Thoracic aorta (tissue), 2 donors: ENCODE measurements around the gene UBE2C. TPM values are rescaled to one million over a fixed set of nuclear protein-coding genes. Genes with fewer than 3 reads are reported as not detected.

Experiments used
- ATAC-seq: fragments of 150-250 bp; one replicate; pipeline ENCODE4 v1.8.0; 2017; ENCODE audit warnings: low read depth; ENCODE audit not compliant: insufficient number of reproducible peaks, low FRiP score
- DNase-seq: peaks from one replicate; pipeline ENCODE4 v3.0.0-alpha.2; 2020; ENCODE audit warnings: low spot score
- H3K27ac ChIP-seq, 2 donors: fragments of 200-600 bp; sonication (generic); 1 replicate in 1 of 2; 2 replicates in 1 of 2; pipeline ENCODE4 v1.5.1; 2016; ENCODE audit warnings: mild to moderate bottlenecking in 2 of 2, moderate library complexity in 2 of 2
- H3K27me3 ChIP-seq: fragments of 200-600 bp; sonication (generic); replicated peaks from 2 replicates; pipeline ENCODE4 v1.6.0; 2016; ENCODE audit warnings: mild to moderate bottlenecking; ENCODE audit not compliant: insufficient read depth
- H3K36me3 ChIP-seq: fragments of 200-600 bp; sonication (generic); one replicate; pipeline ENCODE4 v1.5.1; 2016
- H3K4me1 ChIP-seq, 2 donors: fragments of 200-600 bp; sonication (generic); 1 replicate in 1 of 2; 2 replicates in 1 of 2; pipeline versions ENCODE4 v1.5.1 to v1.6.0; 2016; ENCODE audit warnings: low read depth in 2 of 2, mild to moderate bottlenecking in 1 of 2; ENCODE audit not compliant: control insufficient read depth in 1 of 2
- H3K4me3 ChIP-seq: fragments of 200-600 bp; sonication (generic); 2 replicates; pipeline ENCODE4 v1.5.1; 2016; ENCODE audit warnings: mild to moderate bottlenecking
- H3K9me3 ChIP-seq: fragments of 200-600 bp; sonication (generic); 2 replicates; pipeline ENCODE4 v1.5.1; 2016
- total RNA-seq, 2 donors: library from RNA; depleted of rRNA; stranded (reverse); fragments of >200 nt; gene quantifications; one replicate each; pipeline versions ENCODE4 v1.1.0 to v1.2.3, GENCODE V29; 2016
- TF ChIP-seq, protein P1 (sequence below): fragments of 200-600 bp; sonication (generic); IDR thresholded peaks from one replicate; pipeline ENCODE4 v1.5.1; 2019; ENCODE audit warnings: antibody characterized with exemption

UBE2C gene
- total RNA-seq, 2 donors from 2014 or later, result not detected

- ATAC-seq (no peak), DNase-seq (no peak)
- no peaks in the 10 kb centered on the region for H3K27me3 ChIP-seq
- peaks cover 0 to 5% of the 10 kb centered on the region in 2 donors for H3K4me1 ChIP-seq
- no peak overlapping the region for H3K4me3 ChIP-seq
- TF ChIP-seq, protein P1, sequence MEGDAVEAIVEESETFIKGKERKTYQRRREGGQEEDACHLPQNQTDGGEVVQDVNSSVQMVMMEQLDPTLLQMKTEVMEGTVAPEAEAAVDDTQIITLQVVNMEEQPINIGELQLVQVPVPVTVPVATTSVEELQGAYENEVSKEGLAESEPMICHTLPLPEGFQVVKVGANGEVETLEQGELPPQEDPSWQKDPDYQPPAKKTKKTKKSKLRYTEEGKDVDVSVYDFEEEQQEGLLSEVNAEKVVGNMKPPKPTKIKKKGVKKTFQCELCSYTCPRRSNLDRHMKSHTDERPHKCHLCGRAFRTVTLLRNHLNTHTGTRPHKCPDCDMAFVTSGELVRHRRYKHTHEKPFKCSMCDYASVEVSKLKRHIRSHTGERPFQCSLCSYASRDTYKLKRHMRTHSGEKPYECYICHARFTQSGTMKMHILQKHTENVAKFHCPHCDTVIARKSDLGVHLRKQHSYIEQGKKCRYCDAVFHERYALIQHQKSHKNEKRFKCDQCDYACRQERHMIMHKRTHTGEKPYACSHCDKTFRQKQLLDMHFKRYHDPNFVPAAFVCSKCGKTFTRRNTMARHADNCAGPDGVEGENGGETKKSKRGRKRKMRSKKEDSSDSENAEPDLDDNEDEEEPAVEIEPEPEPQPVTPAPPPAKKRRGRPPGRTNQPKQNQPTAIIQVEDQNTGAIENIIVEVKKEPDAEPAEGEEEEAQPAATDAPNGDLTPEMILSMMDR, result no peak
- H3K27ac ChIP-seq, result no peak overlapping the region
- H3K36me3 ChIP-seq, result peaks cover 43% of the 10 kb centered on the region
- H3K9me3 ChIP-seq, result no peaks in the 10 kb centered on the region
Observed at GRCh38 chr20:45801851-45802250, 10.6 kb upstream of the UBE2C start.

GRCh38 chr20:45810191-45810970 is 2.1 kb upstream of the UBE2C start:
- peaks cover 7 to 15% of the 10 kb centered on the region in 2 donors for H3K4me1 ChIP-seq
- no peaks in the 10 kb centered on the region for H3K27me3 ChIP-seq
- TF ChIP-seq, protein P1, result no peak
- ATAC-seq (no peak), DNase-seq (no peak)
- no peak overlapping the region for H3K4me3 ChIP-seq
- H3K36me3 ChIP-seq, result peaks cover 33% of the 10 kb centered on the region
- H3K9me3 ChIP-seq, result no peaks in the 10 kb centered on the region
- H3K27ac ChIP-seq, result no peak overlapping the region

DNA sequence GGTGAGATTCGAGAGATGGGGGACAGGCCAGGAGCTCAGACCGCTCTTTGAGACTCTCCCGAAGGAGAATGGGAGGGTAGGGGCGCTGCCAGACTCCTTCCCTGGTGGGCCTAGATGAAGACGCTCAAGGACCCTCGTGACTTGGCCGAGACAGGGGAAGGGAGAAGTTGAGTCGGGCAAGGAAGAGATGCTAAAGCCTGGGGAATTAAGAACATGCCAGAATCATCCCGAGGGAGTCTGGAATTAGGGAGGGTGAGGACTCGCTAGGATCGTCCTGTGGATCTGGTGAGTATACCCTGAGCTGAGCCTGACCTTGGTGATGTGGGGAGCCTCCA is 529 bp downstream of the UBE2C start:
- Histone ChIP-seq H3K36me3 (peaks cover 27% of the 10 kb centered on the region), H3K4me3 (peak overlapping the region; percentile 75), H3K4me1 (peaks cover 12 to 21% of the 10 kb centered on the region in 2 donors), H3K27ac (no peak overlapping the region), H3K27me3 (no peaks in the 10 kb centered on the region), H3K9me3 (no peaks in the 10 kb centered on the region)
- no peak for DNase-seq
- TF ChIP-seq, protein P1, result no peak
- ATAC-seq, result no peak

DNA sequence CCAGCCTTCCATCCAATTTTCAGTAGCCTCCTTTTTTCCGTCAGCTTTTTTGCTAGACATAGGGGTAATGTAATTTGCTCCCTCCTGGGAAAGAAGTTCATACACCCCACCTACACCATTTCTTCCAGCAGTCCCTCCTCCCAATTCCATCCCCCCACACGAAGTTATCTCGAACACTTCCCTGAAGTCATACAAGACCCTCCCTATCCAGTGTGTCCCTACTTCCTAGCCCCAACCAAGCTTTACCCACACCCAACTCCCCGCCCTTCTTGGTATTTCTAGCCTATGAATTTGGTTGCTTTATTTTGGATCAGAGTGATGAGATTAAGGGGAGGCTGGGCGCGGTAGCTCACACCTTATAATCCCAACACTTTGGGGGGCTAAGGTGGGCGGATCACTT is 1.0 kb downstream of the UBE2C start:
- peaks cover 27% of the 10 kb centered on the region for H3K36me3 ChIP-seq
- H3K4me1 ChIP-seq, result peaks cover 15 to 26% of the 10 kb centered on the region in 2 donors
- no peaks in the 10 kb centered on the region for H3K27me3 ChIP-seq
- H3K4me3 ChIP-seq, result no peak overlapping the region
- TF ChIP-seq, protein P1, result no peak
- ATAC-seq (no peak), DNase-seq (no peak)
- no peaks in the 10 kb centered on the region for H3K9me3 ChIP-seq
- H3K27ac ChIP-seq, result no peak overlapping the region

DNA sequence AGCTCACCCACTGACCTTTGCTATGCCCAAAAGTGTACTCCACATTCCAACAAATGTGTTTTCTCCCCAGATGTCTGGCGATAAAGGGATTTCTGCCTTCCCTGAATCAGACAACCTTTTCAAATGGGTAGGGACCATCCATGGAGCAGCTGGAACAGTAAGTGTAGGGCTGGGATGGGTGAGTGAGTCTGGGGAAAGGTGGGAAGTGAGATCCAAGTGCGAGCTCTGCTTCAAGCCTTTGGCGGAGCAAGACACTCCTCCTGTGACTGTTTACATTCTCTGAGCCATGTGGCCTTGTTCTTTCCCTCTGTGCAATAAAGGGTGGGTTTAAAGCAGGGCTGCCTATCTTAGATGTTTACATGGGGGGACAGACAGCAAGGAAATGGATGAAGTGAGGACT is 1.9 kb downstream of the UBE2C start:
- Histone ChIP-seq H3K36me3 (peaks cover 19% of the 10 kb centered on the region), H3K27ac (no peak overlapping the region), H3K4me3 (no peak overlapping the region), H3K27me3 (no peaks in the 10 kb centered on the region), H3K9me3 (no peaks in the 10 kb centered on the region), H3K4me1 (peaks cover 15 to 30% of the 10 kb centered on the region in 2 donors)
- no peak for DNase-seq
- ATAC-seq, result no peak
- TF ChIP-seq, protein P1, result no peak
